Gastroesophageal sphincter (tissue), 3 donors: ENCODE results near the gene SGO2.

Experiments used
- CTCF ChIP-seq, 4 experiments: fragments of 200-600 bp in 2 of 4; fragments of 450-650 bp in 2 of 4; sonication (generic) in 1 of 4; IDR thresholded peaks; one replicate each; pipeline ENCODE4 v1.5.1; 2017 to 2019; ENCODE audit warnings: antibody characterized with exemption in 4 of 4, mild to moderate bottlenecking in 2 of 4, moderate library complexity in 2 of 4
- EP300 ChIP-seq: sonication (generic); formaldehyde crosslinking; IDR thresholded peaks from one replicate; pipeline ENCODE4 v1.6.1; 2017; ENCODE audit warnings: antibody characterized with exemption, mild to moderate bottlenecking
- POLR2A ChIP-seq, 2 donors: fragments of 450-650 bp; IDR thresholded peaks; one replicate each; pipeline ENCODE4 v1.6.1; 2017; ENCODE audit warnings: antibody characterized with exemption in 2 of 2, mild to moderate bottlenecking in 2 of 2, moderate library complexity in 1 of 2

GRCh38 chr2:200525066-200525465 lies 941 bp upstream of the SGO2 start:
- TF ChIP-seq EP300, result no peak
- no peak for TF ChIP-seq POLR2A (IDR thresholded peaks at IDR 0.05)
- no peak for TF ChIP-seq CTCF (IDR thresholded peaks at IDR 0.05)
